Esophagus muscularis mucosa (tissue), 4 donors: Measurements from ENCODE around the gene PRKCH.

Experiments used
- CTCF ChIP-seq, 3 experiments: fragments of 200-600 bp in 2 of 3; fragments of 450-650 bp in 1 of 3; sonication (generic) in 2 of 3; IDR thresholded peaks; one replicate each; pipeline ENCODE4 v1.5.1; 2017 to 2019; ENCODE audit warnings: antibody characterized with exemption in 3 of 3, mild to moderate bottlenecking in 2 of 3, moderate library complexity in 1 of 3
- EP300 ChIP-seq: sonication (generic); formaldehyde crosslinking; IDR thresholded peaks from one replicate; pipeline ENCODE4 v1.6.1; 2017; ENCODE audit warnings: antibody characterized with exemption
- POLR2A ChIP-seq: fragments of 450-650 bp; IDR thresholded peaks from one replicate; pipeline ENCODE4 v1.6.1; 2017; ENCODE audit warnings: antibody characterized with exemption, moderate library complexity, mild to moderate bottlenecking, low read depth
- POLR2AphosphoS5 ChIP-seq, 2 donors: sonication (generic); formaldehyde crosslinking; IDR thresholded peaks; one replicate each; pipeline ENCODE4 v1.6.1; 2017; ENCODE audit warnings: antibody characterized with exemption in 2 of 2

- TF ChIP-seq POLR2AphosphoS5 (IDR thresholded peaks at IDR 0.05) (no peak), CTCF (IDR thresholded peaks at IDR 0.05) (no peak), EP300 (no peak), POLR2A (no peak)
These were observed 275.6 kb downstream of the PRKCH start for GRCh38 chr14:61596990-61597389.
